PC-3 (cell line): ENCODE data around the gene CFAP410. TPM values are rescaled to one million over a fixed set of nuclear protein-coding genes. Genes with fewer than 3 reads are reported as not detected.
A peak's percentile ranks its signal among the peaks of the same experiment; 100 is the strongest.

Experiments used
- ATAC-seq: fragments of 200-7000 bp; cut with Tn5 transposase; 2 replicates; pipeline ENCODE4 v1.9.1; 2020; ENCODE audit warnings: mild to moderate bottlenecking, moderate library complexity
- BruUV-seq: library from RNA; stranded (reverse); fragments of 400-500 nt; replicated peaks from 2 replicates; lab custom pipeline; 2021; lab: Mats Ljungman, UMichigan
- CTCF ChIA-PET: fragments of 300-600 bp; sonication (Branson Sonifier 250); formaldehyde crosslinking; loops from one replicate; lab custom pipeline; 2022; ENCODE audit warnings: antibody characterized with exemption; lab: Charles Lee
- POLR2A ChIA-PET: fragments of 300-600 bp; sonication (Branson Sonifier 250); formaldehyde crosslinking; loops from one replicate; lab custom pipeline; 2022; ENCODE audit warnings: antibody characterized with exemption; ENCODE audit not compliant: unreplicated experiment; lab: Charles Lee
- DNase-seq: peaks from one replicate; pipeline ENCODE4 v3.0.0-alpha.2; 2015
- H2AFZ ChIP-seq: fragments of 300-600 bp; sonication (generic); 2 replicates; pipeline ENCODE4 v1.6.0; 2016; ENCODE audit warnings: antibody characterized with exemption, low read length
- H3F3A ChIP-seq: fragments of 300-600 bp; sonication (generic); one replicate; pipeline ENCODE4 v1.6.0; 2017; ENCODE audit warnings: antibody characterized with exemption, low read length, control low read depth, mild to moderate bottlenecking; ENCODE audit not compliant: unreplicated experiment
- H3K27ac ChIP-seq: fragments of 300-600 bp; sonication (generic); 2 replicates; pipeline ENCODE4 v1.5.1; 2016; ENCODE audit warnings: mild to moderate bottlenecking, low read length
- H3K27me3 ChIP-seq: fragments of 300-600 bp; sonication (generic); 2 replicates; pipeline ENCODE4 v1.6.1; 2016; ENCODE audit warnings: low read length, mixed read lengths
- H3K36me3 ChIP-seq: fragments of 300-600 bp; sonication (generic); 2 replicates; pipeline ENCODE4 v1.6.1; 2016; ENCODE audit warnings: low read depth, mixed run types, low read length, mixed read lengths
- H3K4me1 ChIP-seq: fragments of 300-600 bp; sonication (generic); 2 replicates; pipeline ENCODE4 v1.5.1; 2016; ENCODE audit warnings: low read length; ENCODE audit not compliant: insufficient read depth
- H3K4me2 ChIP-seq: fragments of 300-600 bp; sonication (generic); 2 replicates; pipeline ENCODE4 v1.6.0; 2016; ENCODE audit warnings: low read length
- H3K4me3 ChIP-seq: fragments of 300-600 bp; sonication (generic); 2 replicates; pipeline ENCODE4 v1.5.1; 2016; ENCODE audit warnings: mild to moderate bottlenecking, low read length, mixed read lengths
- H3K79me2 ChIP-seq: fragments of 300-600 bp; sonication (generic); 2 replicates; pipeline ENCODE4 v1.6.1; 2017; ENCODE audit warnings: low read length, mixed read lengths
- H3K9ac ChIP-seq: fragments of 300-600 bp; sonication (generic); 2 replicates; pipeline ENCODE4 v1.6.0; 2016; ENCODE audit warnings: mild to moderate bottlenecking, low read length
- H3K9me2 ChIP-seq: fragments of 300-600 bp; sonication (generic); replicated peaks from 2 replicates; pipeline ENCODE4 v1.6.1; 2016; ENCODE audit warnings: mixed run types, low read length, mixed read lengths
- H3K9me3 ChIP-seq: fragments of 300-600 bp; sonication (generic); 2 replicates; pipeline ENCODE4 v1.6.1; 2016; ENCODE audit warnings: low read length, mixed read lengths
- H4K20me1 ChIP-seq: fragments of 300-600 bp; sonication (generic); 2 replicates; pipeline ENCODE4 v1.6.1; 2016; ENCODE audit warnings: low read length, mixed read lengths
- EZH2 ChIP-seq: fragments of 300-600 bp; sonication (generic); IDR thresholded peaks from one replicate; pipeline ENCODE4 v1.6.1; 2017; ENCODE audit warnings: antibody characterized with exemption, mild to moderate bottlenecking, low read length; ENCODE audit not compliant: unreplicated experiment
- EZH2phosphoT487 ChIP-seq: fragments of 300-600 bp; sonication (generic); IDR thresholded peaks from 2 replicates; pipeline ENCODE4 v1.6.1; 2018; ENCODE audit warnings: mild to moderate bottlenecking, antibody characterized with exemption, low read length, borderline replicate concordance
- intact Hi-C: fragments of 100-400 bp; cut with micrococcal nuclease; formaldehyde crosslinking; loops from 2 replicates; pipeline ENCODE4 v1.9.0; 2023
- total RNA-seq: library from RNA; depleted of rRNA; stranded (reverse); fragments of >200 nt; gene quantifications from 2 replicates; pipeline ENCODE4 v1.2.3, GENCODE V29; 2014
- TF ChIP-seq, protein P1 (sequence below): fragments of 300-600 bp; sonication (generic); conservative IDR thresholded peaks from 2 replicates; pipeline ENCODE4 v1.5.1; 2017; ENCODE audit warnings: antibody characterized with exemption, low read depth, mild to moderate bottlenecking, low read length

Gene CFAP410
- total RNA-seq, 1 experiment from 2014 or later: 18.4 TPM

DNA sequence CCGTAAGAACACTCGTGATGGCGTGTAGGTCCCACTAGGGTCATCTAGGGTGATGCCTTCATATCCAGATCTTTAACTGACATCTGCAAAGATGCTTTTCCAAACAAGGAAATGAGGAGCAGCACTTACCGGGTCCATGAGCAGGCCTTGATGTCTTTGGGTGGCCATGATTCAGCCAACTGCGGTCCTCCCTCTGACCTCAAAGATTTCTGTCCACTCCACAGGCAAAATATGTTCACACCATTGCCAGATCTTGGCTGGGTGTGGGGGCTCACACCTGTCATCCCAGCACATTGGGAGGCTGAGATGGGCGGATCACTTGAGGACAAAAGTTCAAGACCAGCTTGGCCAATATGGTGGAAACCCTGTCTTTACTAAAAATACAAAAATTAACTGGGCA lies 32.4 kb upstream of the CFAP410 start:
- H3K27me3 ChIP-seq: no peaks in the 10 kb centered on the region
- H4K20me1 ChIP-seq: no peaks in the 10 kb centered on the region
- H3K9ac ChIP-seq: no peak overlapping the region
- H3K4me2 ChIP-seq: no peak overlapping the region
- H3K9me3 ChIP-seq: no peaks in the 10 kb centered on the region
- no peaks in the 10 kb centered on the region for H3F3A ChIP-seq
- no peaks in the 10 kb centered on the region for H3K9me2 ChIP-seq
- ATAC-seq (no peak), DNase-seq (no peak)
- H3K79me2 ChIP-seq: no peaks in the 10 kb centered on the region
- ChIA-PET POLR2A (no interaction called here), CTCF (no interaction called here)
- intact Hi-C loops: no loop called here
- H3K4me1 ChIP-seq: peaks cover 10% of the 10 kb centered on the region
- H3K27ac ChIP-seq: no peak overlapping the region
- H3K4me3 ChIP-seq: no peak overlapping the region
- H3K36me3 ChIP-seq: no peaks in the 10 kb centered on the region
- BruUV-seq: no TSS peak
- TF ChIP-seq EZH2phosphoT487: no peak
- no peak for TF ChIP-seq EZH2
- TF ChIP-seq, protein P1, sequence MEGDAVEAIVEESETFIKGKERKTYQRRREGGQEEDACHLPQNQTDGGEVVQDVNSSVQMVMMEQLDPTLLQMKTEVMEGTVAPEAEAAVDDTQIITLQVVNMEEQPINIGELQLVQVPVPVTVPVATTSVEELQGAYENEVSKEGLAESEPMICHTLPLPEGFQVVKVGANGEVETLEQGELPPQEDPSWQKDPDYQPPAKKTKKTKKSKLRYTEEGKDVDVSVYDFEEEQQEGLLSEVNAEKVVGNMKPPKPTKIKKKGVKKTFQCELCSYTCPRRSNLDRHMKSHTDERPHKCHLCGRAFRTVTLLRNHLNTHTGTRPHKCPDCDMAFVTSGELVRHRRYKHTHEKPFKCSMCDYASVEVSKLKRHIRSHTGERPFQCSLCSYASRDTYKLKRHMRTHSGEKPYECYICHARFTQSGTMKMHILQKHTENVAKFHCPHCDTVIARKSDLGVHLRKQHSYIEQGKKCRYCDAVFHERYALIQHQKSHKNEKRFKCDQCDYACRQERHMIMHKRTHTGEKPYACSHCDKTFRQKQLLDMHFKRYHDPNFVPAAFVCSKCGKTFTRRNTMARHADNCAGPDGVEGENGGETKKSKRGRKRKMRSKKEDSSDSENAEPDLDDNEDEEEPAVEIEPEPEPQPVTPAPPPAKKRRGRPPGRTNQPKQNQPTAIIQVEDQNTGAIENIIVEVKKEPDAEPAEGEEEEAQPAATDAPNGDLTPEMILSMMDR: no peak
- H2AFZ ChIP-seq: no peak overlapping the region

DNA sequence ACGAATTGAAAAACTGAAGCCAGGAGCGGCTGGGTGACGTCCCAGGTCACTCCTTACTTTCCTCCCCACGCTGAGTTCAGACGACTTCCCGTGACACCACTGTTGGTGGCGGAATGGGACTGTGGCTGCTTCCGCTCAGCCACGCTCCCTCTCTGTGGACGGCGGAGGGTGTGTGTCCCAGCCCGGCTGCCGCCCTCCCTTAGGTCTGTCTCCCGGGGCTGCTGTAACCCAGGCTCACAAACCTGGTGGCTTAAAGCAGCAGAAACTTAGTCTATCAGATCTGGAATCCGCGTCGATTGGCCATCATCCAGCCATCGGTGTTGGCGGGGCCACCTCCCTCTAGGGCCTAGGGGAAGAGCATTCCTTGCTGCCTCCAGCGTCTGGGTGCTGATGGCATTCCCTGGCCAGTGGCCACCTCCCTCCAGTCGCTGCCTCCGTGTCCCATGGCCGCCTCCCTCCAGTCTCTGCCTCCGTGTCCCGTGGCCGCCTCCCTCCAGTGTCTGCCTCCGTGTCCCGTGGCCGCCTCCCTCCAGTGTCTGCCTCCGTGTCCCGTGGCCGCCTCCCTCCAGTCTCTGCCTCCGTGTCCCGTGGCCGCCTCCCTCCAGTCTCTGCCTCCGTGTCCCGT lies 31.7 kb upstream of the CFAP410 start:
- DNase-seq (no peak), ATAC-seq (peak; percentile 27)
- H3K9me3 ChIP-seq: no peaks in the 10 kb centered on the region
- H3K4me1 ChIP-seq: peaks cover 10% of the 10 kb centered on the region
- H3K9ac ChIP-seq: no peak overlapping the region
- no peaks in the 10 kb centered on the region for H4K20me1 ChIP-seq
- H3K27me3 ChIP-seq: no peaks in the 10 kb centered on the region
- no peaks in the 10 kb centered on the region for H3F3A ChIP-seq
- H2AFZ ChIP-seq: peak overlapping the region; percentile 58; the same call in 1 of the 2 replicates
- no peaks in the 10 kb centered on the region for H3K79me2 ChIP-seq
- H3K36me3 ChIP-seq: no peaks in the 10 kb centered on the region
- no peaks in the 10 kb centered on the region for H3K9me2 ChIP-seq
- TF ChIP-seq, protein P1: no peak
- TF ChIP-seq EZH2phosphoT487 (no peak), EZH2 (no peak)
- H3K27ac ChIP-seq: no peak overlapping the region
- H3K4me2 ChIP-seq: peak overlapping the region; percentile 66
- BruUV-seq: no TSS peak
- H3K4me3 ChIP-seq: peak overlapping the region; percentile 36; the same call in 1 of the 2 replicates
- ChIA-PET CTCF (no interaction called here), POLR2A (no interaction called here)
- intact Hi-C loops: no loop called here

DNA sequence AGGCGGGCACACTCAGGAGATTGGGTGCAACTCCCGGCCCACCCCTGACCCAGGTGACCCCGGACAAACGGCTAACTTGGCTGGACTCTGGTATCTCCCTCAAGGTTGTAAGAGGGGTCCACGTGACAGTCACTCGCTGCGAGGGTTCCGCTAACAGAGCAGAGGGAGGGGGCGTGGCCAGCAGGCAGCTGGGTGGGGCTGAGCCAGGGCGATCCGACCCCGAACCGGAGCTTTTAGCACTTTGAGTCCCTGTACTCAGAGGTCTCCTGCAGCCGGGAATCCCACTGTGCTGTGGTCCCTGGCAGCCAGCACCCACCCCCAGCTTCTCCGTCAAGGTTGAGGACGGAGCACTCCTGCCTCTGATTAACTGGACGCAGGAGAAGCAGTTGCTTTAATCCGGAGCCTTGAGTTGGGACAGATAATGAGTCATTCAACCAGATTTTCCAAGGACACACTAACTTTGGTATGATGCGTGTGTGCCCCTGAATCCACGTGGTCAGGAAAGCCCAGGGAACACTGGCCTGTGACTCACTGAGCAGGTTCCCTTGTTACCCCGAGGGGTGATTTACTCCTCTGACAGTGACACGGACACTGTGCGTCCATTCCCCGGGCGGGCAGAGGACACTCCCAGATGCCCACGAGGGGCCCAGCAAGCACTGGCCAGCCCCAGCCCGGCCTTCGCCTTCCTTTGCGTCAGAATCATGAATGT lies 31.0 kb upstream of the CFAP410 start:
- ATAC-seq (peak; percentile 78), DNase-seq (peak; percentile 77)
- Histone ChIP-seq H3K27ac (no peak overlapping the region), H3K27me3 (no peaks in the 10 kb centered on the region), H2AFZ (peak overlapping the region; percentile 58), H3F3A (no peaks in the 10 kb centered on the region), H3K9me2 (no peaks in the 10 kb centered on the region), H3K9ac (no peak overlapping the region), H3K36me3 (no peaks in the 10 kb centered on the region), H4K20me1 (no peaks in the 10 kb centered on the region), H3K9me3 (no peaks in the 10 kb centered on the region), H3K4me3 (peak overlapping the region; percentile 36; the same call in 1 of the 2 replicates), H3K4me2 (peak overlapping the region; percentile 66), H3K79me2 (no peaks in the 10 kb centered on the region), H3K4me1 (peaks cover 10% of the 10 kb centered on the region)
- no TSS peak for BruUV-seq
- no peak for TF ChIP-seq EZH2phosphoT487
- TF ChIP-seq, protein P1: no peak
- no peak for TF ChIP-seq EZH2
- CTCF ChIA-PET: no interaction called here
- intact Hi-C loops: no loop called here
- POLR2A ChIA-PET: no interaction called here
